GM12891 (cell line): ENCODE data around the gene NSF.

ENCODE experiments used
- DNase-seq: peaks from one replicate; pipeline ENCODE4 v3.0.0; 2011; ENCODE audit warnings: low spot score; ENCODE audit not compliant: insufficient read length
- FAIRE-seq: peaks from 2 replicates; lab custom pipeline; 2011; peaks lifted over from hg19 to GRCh38; lab: Jason Lieb, UNC
- PAX5 ChIP-seq: IDR thresholded peaks from 2 replicates; pipeline ENCODE4 v1.6.1; 2011; ENCODE audit warnings: low read length, moderate library complexity, mild to moderate bottlenecking; ENCODE audit not compliant: insufficient read depth, severe bottlenecking
- POLR2A ChIP-seq: IDR thresholded peaks from 2 replicates; pipeline ENCODE4 v1.6.1; 2011; ENCODE audit warnings: low read depth, low read length, control low read depth
- POLR2AphosphoS5 ChIP-seq: IDR thresholded peaks from 2 replicates; pipeline ENCODE4 v1.6.1; 2011; ENCODE audit warnings: low read depth, low read length, control low read depth
- POU2F2 ChIP-seq: IDR thresholded peaks from 2 replicates; pipeline ENCODE4 v1.6.1; 2011; ENCODE audit warnings: low read depth, mild to moderate bottlenecking, control low read depth, low read length, moderate library complexity
- SPI1 ChIP-seq: IDR thresholded peaks from 2 replicates; pipeline ENCODE4 v1.6.1; 2011; ENCODE audit warnings: low read depth, low read length, control low read depth
- TAF1 ChIP-seq: IDR thresholded peaks from 2 replicates; pipeline ENCODE4 v1.6.1; 2011; ENCODE audit warnings: low read depth, low read length, control low read depth

NSF gene

DNA sequence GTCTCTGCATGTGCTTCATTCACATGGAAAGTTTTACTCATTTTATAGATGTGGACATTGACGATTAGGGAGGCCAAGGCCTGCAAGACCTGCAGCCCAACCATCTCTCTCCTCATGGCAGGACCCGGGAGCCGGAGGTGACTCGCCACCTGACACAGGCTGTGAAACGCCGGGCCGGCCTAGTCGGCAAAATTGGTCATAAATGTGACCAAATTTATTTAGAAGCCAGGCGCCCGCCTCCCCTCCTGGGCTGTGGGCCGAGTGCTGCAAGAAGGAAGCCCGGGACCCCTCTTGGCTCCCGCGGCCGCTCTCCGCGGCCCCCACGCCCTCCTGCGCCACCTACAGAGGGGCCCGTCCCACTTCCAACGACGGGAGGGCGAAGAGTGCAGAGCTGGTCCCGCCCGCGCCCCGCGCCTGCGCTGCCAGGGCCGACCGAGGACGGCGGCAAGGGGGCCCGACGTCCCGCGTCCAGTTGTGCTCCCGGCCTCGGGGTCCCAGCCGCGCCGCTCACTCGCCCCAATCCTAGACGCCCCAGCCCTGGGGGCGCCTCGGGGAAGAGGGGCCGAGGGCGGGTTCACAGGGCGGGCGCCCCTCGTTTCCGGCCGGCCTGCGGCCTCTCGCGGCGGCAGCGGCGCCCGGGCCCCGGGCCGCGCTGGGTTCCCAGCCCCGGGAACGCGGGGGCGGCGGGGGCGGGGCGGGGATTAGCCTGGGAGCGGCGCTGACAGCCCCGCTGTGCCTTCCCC is 180.5 kb downstream of the NSF start:
- no peak for DNase-seq
- TF ChIP-seq TAF1, result no peak
- no peak for TF ChIP-seq POLR2AphosphoS5
- no peak for TF ChIP-seq PAX5
- no peak for TF ChIP-seq POU2F2
- TF ChIP-seq SPI1, result no peak
- TF ChIP-seq POLR2A, result no peak
- peak; percentile 13 for FAIRE-seq

DNA sequence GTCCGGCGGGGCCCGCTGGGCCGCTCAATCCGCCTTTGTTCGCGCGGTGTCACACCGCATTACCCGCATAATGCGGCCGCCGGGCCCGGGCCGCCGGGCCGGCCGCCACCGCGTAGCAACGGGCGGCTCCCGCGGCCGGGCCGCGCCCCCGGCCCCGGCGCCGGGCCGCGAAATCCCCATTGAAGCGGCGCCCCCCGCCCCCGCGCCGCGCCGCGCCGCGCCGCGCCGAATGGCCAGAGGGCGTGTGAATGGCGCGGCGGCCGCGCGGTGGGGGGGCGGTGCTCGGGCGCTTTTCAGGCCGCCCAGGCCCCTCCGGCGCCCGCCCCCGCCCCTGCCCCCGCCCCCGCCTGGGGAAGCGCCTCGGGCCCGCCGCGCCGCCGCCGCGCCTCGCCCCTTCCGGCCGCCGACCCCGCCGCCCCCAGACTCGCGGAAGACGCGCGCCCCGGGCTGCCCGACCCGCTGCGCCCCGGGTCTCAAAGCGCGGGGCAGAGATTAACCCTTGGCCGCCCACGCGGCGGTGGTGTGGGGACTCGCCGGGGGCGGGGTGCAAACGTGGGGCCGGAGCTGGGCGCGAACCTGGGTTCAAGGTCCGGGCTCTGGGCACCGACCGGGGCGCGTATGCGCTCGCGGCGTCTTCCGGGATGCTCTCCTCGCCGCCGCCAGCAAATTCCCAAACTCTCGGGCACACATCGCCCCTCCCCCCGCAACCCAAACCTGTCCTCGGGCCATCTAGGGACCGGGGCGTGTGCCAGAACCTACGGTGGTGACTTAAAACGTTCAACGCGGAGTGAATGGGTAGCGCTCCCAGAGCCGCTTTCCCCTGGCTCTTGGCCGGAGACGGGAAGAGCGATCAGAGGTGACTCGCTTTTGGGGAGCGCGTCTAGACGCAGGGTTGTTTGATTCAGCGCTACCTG is 181.3 kb downstream of the NSF start:
- no peak for TF ChIP-seq PAX5
- no peak for TF ChIP-seq TAF1
- TF ChIP-seq POLR2A, result no peak
- no peak for TF ChIP-seq SPI1
- DNase-seq (no peak), FAIRE-seq (peak; percentile 35)

DNA sequence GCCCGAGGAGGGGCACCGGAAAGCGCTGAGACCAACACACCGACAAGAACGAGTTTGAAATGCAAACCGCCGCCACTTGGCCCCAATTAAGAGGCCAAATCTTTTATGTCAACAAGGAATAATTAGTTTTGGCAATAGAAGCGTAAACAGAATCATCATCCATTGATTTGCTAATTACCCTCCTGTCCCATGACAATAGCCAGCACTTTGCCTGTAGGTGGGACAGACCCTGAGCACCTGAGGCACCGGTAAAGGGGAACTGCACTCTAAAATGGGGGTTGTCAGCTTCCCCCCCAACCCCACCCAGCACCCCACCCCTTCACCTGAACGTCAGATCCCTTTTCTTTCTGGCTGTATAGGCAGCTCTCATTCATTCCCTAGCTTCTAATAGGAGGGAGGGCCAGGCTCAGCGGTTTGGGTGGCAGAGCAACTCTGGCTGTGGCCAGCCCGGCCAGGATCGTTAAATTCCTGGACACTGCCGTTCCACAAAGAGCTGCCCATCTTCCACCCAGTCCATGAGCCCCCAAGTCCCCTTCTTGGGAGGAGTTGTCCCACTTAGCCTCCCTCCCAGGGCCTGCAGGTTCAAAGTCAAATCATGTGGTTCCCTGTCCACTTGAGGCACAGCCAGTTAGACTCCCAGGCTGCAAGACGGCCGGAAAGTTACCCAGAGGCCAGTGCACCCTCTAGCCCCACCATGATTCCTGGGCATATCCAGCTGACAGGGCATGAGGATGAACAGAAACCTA is 182.2 kb downstream of the NSF start:
- TF ChIP-seq SPI1 (0 out of 2 replicates have a peak, but pooled peaks have one; percentile 2), PAX5 (no peak)
- no peak for DNase-seq
- FAIRE-seq, result no peak

DNA sequence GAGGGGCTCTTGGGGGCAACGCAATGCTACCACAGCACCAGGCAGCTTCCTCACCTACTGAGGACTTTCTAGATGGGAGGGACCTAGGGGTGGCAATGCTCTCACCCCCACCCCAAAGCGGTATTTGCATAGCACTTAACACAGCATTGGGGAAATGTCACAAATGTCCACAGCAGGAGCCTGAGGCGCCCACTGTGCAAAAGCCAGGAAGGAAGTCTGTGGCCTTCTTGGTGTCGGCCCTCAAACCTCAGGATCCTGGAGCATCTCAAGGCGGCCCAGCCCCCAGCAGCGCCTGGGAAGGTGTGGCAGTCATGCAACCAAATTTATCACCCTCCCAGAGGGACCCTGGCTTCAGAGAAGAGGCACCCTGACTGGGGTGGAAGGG is 182.7 kb downstream of the NSF start:
- TF ChIP-seq PAX5 (no peak), TAF1 (no peak), POU2F2 (no peak), POLR2AphosphoS5 (no peak), POLR2A (no peak), SPI1 (no peak)
- DNase-seq, result no peak
- no peak for FAIRE-seq

DNA sequence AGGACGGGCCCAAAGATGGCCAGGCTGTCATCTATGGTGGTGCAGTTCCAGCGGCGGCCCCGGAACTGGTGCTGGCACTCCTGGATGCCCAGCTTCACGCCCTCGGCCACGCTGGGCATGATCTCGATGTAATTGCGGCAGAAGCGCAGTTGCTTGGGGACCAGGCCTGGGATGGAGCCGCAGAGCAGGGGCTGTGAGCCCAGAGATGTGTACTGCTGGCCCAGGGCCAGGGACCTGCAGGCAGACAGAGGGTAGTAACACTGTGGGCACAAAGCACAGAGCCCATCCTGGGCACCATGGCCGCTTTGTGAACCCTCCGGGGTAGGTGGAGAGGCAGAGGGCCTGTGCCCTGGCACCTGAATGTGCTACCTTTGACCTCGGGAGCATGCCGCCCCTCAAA is 183.2 kb downstream of the NSF start:
- FAIRE-seq, result no peak

DNA sequence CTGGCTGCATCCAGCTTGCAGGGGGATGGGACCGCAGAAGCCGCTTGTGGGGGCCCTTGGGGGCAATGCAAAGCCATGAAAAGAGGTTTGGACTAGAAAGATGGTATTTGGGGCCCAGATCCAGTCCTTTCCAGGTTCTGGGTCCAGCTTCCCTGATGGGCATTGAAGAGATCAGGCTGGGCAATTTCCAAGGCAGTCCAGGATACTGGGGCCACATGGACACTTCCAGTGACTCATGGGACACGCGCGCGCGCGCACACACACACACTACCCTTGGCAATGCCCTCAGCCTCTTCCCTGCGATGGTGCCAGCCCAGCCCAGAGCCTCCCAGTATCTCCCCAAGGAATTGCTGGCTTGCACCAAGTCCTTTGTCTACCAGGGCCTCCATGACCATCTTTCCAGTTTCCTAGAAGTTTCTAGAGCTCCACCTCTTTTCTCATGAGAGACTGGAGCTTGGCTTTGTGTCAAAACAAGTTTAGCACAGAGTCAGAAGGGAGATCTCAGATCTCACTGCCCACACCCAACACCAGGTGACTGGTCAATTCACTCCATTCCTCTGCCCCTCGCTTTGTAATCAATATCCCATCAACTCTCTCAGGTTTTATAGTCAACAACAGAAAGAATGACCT is 183.8 kb downstream of the NSF start:
- FAIRE-seq, result no peak
- TF ChIP-seq SPI1, result no peak
- no peak for TF ChIP-seq POLR2AphosphoS5
- TF ChIP-seq POLR2A, result no peak
- no peak for TF ChIP-seq POU2F2
- TF ChIP-seq PAX5, result no peak
- TF ChIP-seq TAF1, result no peak
- DNase-seq, result no peak

More for the DNA sequence above, 183.2 kb downstream of the NSF start:
- TF ChIP-seq POU2F2 (no peak), TAF1 (no peak)
- DNase-seq, result no peak

DNA sequence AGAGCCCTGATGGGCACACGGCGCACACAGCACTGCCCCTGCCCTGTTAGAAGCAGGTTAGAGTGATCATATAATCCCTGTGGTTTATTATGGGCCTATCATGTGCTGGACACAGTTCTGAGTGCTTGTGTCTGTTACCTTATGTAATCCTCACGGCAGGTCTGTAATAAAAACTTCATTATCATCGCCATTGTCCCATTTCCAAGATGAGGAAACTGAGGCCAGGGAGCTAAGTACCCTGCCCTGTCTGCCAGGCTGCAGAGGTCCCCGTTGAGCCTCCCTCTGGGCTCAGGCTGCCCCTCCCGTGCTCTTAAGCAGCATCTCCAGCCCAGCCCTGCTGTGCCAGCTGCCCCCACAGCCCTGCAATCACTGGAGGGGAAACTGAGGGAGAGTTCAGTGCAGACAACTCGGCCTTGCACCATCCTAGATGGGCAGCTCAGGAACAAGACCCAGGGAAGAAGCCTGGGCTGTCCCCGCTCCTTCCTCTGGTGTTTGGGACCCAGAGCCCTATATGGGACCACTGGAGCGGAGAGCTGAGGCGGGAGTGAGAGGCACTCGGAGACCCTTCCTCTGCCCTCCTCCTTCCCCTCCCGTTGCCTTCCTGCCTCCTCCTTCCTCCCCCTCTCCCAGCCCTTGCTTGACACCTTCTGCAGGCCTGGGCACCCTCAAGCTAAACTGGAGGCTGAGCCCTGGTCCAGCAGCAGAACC is 186.0 kb downstream of the NSF start:
- TF ChIP-seq POLR2AphosphoS5 (no peak), POU2F2 (no peak), PAX5 (no peak), SPI1 (no peak), POLR2A (no peak), TAF1 (no peak)
- no peak for DNase-seq
- no peak for FAIRE-seq

DNA sequence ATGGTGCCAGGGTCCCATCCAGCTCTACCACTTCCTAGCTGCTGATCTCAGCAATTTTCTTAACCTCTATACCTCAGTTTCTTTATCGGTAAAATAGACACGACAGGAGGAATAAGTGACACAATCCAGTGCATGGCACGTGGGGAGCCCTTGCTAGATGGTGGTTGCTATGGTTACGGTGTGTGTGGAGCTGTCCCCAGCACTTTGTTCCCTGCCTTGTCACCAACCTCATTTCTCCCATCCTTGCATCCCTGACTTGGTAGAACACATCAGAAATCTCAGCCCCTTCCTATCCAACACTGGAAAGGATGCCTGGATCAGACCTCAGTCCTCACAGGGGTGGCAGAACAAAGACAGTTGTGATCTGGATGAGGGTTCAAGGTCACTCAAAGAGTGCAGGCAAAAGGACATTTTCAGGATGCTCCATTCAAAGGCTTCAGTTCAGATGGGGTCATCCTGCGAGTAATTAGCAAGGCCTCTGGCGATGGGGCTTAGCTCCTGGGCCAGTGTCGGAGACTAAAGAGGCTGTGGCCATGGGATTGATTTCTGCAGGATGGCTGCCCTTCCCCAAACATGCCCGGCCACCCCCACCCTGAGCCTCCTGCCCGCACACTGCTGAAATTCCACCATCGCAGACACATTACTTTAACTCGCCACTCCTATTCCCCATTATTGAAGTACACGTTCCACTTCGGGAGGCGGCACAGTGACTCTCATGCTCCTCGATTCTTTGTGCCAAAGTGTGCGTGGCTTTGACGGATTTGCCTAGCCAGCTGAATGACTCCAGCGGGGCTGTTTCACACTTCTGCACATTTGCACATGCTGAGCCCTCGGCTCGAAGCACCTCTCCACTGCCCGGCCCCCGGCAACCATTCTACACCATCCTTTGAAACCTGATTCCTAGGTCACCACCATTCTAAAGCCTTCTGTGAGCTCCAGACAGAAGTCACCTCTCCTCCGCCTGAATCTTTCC is 187.8 kb downstream of the NSF start:
- DNase-seq (no peak), FAIRE-seq (no peak)
- TF ChIP-seq POLR2AphosphoS5 (no peak), POU2F2 (no peak), SPI1 (no peak), PAX5 (no peak), POLR2A (no peak), TAF1 (no peak)
